HG03432 (cell line): ENCODE data around the gene ROPN1L.
"Not testable (repeated sequence)": the region's sequence is repeated elsewhere in the genome, so short reads cannot be mapped to it uniquely, and the experiment has no call there.

Source experiments
- ATAC-seq: cut with Tn5 transposase; IDR thresholded peaks from one replicate; pipeline ENCODE4 v1.9.1; 2021; ENCODE audit warnings: mild to moderate bottlenecking, moderate library complexity; ENCODE audit not compliant: unreplicated experiment

ROPN1L gene

GRCh38 chr5:10441083-10441991 lies at the start of gene ROPN1L:
Gene ROPN1L, plus strand, starts transcription at chr5:10441879. Its CDS starts 289 bp downstream, at chr5:10442168.
- ATAC-seq: peak; percentile 99

GRCh38 chr5:10392567-10393328 lies 48.9 kb upstream of the ROPN1L start:
- not testable (repeated sequence) for ATAC-seq

- no peak for ATAC-seq
Observed at GRCh38 chr5:10393491-10393890, 48.2 kb upstream of the ROPN1L start.

DNA sequence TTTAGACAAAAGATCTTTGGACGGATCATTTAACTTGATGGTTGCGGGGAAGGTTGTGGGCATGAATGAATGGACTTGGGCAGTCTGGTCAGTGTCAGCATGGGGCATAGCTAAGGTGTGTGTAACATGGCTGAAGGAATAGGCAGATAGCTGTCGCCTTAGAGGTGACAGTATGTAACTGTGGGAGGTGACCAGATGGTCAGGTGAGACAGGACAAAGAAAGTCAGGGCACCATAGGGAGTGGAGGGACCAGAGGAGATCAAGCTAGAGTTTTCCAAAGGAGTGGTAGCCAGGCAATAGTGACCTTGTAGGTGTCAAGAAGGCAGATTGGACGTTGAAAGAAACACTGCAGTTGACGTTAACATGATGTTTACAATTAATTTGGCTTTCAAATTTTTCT lies 45.1 kb upstream of the ROPN1L start:
- no peak for ATAC-seq

GRCh38 chr5:10399839-10400238 lies 41.8 kb upstream of the ROPN1L start:
- ATAC-seq: no peak

- no peak for ATAC-seq
Observed at GRCh38 chr5:10400411-10400810, 41.3 kb upstream of the ROPN1L start.

- no peak for ATAC-seq
Observed at GRCh38 chr5:10400831-10401230, 40.8 kb upstream of the ROPN1L start.

DNA sequence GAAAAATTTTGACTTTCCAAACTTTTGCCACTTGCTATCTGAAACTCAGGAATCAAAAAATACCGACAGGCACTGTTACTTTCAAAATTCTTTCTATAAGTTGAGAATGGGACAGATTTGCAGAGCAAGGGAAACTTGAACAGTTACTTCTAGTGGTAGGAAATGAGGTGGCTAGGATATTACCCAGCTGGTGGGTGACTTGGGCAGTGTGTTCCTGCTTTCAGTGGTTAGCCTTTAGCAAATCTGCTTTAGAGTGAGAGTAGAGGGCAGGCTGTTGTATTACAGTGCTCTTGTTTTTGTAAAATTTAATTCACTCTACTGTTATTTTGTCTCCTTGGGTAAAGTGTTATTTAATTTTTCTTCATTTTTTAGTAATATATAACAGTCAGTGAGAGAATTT lies 40.2 kb upstream of the ROPN1L start:
- peak; percentile 85 for ATAC-seq

GRCh38 chr5:10403829-10404228 lies 37.9 kb upstream of the ROPN1L start:
- ATAC-seq: no peak

DNA sequence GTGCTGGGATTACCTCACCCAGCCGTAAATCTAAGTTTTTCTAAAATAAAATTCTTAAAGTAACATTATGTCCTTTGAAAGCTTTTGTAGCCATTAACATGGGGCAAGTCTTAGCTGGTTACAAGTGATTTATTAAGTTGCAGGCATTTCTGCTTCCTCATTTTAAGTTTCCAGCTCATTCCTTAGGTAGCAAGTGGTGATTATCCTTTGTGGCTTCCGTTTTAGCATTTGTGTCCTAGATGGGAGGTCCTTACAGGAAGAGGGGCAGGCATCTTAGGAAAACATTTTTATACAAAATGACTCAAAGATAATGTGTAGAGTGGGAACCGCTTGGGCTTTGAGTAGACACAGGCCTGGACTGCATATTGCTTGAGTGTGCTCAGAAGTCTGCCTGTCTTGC lies 35.0 kb upstream of the ROPN1L start:
- no peak for ATAC-seq

GRCh38 chr5:10409504-10409903 lies 32.2 kb upstream of the ROPN1L start:
- no peak for ATAC-seq

- ATAC-seq: no peak
Observed at GRCh38 chr5:10410662-10411061, 31.0 kb upstream of the ROPN1L start.

DNA sequence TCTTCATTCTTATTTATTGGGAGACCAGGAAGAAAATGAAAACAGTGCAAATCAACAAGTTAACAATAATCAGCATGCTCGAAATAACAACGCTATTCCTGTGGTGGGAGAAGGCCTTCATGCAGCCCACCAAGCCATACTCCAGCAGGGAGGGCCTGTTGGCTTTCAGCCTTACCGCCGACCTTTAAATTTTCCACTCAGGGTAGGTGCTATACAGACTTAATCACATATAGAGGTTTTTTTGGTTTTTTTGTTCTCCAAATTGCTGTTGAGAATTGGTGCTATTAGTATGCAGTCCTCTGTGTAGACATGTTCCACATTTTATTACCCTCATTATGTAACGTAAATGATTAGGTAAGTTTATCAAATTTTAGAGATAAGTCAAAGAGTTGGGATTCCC lies 30.3 kb upstream of the ROPN1L start:
- ATAC-seq: no peak

- ATAC-seq: no peak
Observed at GRCh38 chr5:10416868-10417267, 24.8 kb upstream of the ROPN1L start.

- ATAC-seq: peak; percentile 47
Observed at GRCh38 chr5:10418654-10419345, 22.9 kb upstream of the ROPN1L start.

GRCh38 chr5:10420468-10420867 lies 21.2 kb upstream of the ROPN1L start:
- no peak for ATAC-seq

DNA sequence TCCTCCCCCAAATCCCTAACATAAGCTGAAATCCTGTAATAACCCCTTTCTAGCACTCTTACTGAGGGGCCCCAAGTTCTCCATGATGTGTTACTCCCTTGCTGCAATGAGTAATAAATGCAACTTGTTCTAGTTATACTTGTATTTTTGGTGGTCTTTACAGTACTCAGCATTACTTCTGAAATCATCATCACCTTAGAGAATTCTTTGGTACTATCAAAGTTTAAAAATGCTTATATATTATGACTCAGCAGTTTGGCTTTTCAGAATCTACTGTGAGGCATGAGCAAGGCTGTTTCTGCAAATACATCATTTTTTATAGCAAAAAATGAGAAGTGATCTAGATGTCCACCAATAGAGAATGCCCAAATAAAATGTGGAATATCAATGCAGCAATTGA lies 20.7 kb upstream of the ROPN1L start:
- no peak for ATAC-seq

- ATAC-seq: no peak
Observed at GRCh38 chr5:10421896-10422691, 19.6 kb upstream of the ROPN1L start.

DNA sequence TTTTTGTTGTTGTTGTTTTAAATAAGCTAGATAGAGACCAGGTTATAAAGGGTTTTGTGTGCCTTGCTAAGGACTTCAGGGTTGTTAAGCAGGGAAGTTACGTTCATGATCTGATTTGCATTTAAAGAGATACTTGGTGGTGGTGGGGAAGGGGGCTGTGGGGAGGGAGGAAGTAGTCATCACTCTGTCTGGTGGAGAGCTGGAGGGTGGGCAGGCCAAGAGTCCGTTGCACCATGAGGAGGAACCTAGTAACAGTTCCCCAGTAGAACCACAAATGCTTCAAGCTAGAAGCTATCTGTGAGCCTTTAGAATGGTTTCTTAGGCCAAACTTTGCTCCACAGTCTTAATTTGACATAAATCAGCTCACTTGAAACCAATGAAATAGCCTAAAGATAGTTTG lies 18.7 kb upstream of the ROPN1L start:
- ATAC-seq: no peak

DNA sequence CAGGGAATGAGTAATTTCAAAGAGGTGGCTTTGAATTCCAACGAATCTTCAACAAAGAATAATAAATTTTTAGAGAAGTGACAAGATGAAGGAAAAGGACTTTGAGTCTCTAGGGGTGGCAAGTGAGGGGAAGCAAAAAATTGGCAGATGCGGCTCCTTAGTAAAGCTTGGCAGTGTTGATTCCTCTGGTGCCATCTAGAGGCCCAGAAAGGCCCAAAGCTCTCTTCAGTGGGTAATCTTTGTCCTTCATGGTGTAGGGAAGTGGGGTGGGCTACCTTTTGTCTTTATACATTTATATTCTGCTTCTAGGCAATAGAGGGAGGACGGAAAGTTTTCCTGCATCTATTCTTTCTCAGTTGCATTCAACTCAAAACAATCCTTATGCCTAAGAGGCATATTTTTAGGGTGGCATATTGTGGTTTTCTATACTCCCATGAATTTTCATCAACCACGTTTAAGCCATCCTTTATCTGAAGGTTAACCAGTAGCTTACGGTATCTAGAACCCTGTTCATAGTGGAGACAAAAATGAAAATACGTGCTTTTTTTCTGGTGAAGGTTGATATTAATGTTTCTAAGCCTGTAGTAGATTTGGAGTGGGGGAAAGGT lies 17.5 kb upstream of the ROPN1L start:
- peak; percentile 67 for ATAC-seq
